GF-D8 (cell line): Measurements from ENCODE around the gene MAL.
"Not testable (repeated sequence)": the region's sequence is repeated elsewhere in the genome, so short reads cannot be mapped to it uniquely, and the experiment has no call there.

Experiments used
- DNase-seq: peaks from one replicate; lab custom pipeline; 2025; lab: John Stamatoyannopoulos, UW

MAL gene

DNA sequence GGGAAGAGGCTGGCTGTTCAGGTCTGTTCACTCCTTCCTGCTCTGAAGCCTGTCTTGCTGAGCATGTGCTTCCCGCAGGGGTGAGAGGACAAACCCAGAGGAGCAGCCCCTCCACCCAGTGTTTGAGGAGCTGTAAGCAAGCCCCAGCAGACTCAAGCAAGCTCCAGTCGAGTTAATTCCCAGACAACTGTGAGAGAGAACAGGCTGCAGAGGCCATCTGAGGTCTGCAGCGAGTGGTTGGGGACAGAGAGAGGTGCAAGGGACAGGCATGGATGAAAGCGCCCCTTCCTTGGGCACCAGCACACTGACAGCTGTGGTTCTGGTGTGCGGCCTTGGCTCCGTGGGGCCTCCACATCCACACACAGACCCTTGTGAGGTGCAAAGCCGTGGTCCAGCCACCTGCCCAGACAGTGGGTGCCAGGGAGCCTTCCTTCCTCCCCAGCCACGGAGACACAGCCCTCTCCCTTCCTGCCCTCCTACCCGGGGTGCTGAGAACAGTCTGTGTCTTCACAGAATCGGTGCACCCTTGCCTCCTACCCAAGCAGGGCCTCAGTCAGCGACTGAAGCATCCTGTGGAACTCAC, 36.2 kb downstream of the MAL start:
- no peak for DNase-seq

DNA sequence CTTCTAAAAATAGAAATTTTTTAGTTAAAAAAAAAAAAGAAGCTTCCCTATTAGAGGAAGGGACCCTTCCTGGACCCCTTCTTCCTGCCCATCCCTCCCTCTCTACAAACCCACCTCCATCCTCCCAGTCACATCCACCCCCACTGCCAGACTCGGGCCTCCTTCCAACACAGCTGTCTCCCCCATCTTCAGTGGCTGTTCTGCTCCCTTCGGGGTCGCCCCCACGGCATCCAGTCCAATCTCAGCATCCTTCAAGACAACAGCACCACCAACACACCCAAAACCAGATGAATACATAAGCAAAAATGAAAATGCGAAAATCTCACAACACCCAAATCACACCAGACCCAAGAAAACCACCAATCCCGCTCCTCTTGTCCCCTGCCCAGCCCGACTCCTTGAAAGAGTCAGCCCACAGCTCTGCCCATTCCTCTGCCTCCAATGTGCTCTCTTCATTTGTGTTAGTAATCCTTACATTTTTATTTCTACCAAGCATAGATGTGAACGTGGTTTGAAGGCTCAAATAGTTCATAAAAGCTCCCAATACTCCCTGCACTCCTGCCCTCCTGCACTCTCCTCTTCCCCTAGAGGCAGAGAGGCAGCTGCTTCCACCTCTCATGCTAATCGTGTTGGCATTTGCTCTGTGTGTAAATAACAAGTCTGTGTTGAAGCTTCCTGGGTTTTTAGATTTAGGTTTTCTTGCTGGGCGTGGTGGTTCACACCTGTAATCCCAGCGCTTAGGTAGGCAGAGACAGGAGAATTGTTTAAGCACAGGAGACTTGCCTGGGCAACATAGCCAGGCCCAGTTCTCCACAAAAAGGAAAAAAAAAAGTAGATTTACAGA, 37.0 kb downstream of the MAL start:
- no peak for DNase-seq

DNA sequence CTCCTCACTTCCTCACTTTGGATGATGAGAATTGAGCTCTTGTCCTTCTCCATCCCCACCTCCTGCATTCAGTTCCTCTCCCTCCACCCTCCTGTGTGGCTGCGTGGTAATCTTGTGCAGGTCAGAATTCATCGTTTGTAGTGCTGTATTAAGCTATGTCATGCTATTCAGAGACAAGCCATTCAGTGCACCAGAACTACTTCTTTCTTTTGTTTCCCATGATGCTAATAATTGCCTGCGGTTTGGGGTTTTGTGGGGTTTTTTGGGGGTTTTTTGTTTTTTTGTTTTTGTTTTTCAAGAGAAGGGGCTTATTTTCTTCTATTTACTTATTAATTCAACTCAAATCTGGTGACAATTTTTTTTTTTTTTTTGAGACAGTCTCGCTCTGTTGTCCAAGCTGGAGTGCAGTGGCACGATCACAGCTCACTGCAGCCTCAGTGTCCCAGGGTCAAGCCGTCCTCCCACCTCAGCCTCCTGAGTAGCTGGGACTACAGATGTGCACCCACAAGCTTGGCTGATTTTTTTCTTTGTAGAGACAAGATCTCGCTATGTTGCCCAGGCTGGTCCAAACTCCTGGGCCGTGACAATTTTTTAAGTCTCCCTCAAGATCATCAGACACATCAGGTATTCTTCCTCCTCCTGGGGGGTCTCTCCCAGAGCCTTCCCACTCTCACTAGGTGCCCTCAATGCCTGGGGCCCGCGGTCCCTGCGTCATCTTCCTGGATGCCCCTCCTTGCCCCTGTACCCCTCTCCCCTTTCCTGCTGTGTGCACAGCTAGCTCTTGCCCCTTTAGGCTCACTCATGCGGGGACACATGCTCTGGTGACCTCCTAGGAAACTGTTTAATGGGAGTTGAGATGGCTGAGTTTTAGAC, 37.8 kb downstream of the MAL start:
- DNase-seq, result no peak

DNA sequence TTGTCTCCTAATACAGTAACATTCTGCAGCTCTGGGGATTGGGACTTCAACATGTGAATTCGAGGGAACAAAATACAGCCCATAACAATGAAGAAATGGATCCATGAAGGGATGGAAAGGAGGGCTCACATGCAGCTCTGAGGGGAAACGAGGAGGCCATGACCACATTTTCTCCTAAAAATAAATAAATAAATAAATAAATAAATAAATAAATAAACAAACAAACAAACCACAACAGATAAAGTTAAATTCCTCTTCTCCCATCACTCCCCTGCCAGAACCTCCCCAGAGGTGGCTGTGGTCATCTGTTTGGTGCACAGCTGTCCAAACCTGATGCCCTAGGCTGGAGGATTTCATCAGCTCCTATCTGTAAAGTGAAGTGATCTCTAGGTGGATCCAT, 42.7 kb downstream of the MAL start:
- no peak for DNase-seq

DNA sequence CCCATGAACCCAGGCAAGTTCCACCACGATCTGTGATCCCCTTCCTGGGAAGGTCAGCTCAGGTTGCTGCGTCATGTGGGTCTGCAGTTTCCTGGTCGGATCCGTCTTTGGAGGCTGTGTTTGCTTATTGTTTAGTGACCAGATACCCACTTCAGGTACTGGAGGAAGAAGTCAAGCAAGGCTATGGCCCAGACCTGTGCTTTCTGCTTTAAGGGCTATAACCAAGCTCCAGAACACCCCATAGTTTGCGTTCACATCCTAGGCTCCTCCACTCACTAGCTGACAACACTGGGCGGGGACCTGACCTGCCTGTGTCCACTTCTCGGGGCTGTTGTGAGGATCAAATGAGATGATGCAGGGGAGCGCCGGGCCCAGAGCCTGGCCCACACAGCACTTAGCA, 44.0 kb downstream of the MAL start:
- no peak for DNase-seq

DNA sequence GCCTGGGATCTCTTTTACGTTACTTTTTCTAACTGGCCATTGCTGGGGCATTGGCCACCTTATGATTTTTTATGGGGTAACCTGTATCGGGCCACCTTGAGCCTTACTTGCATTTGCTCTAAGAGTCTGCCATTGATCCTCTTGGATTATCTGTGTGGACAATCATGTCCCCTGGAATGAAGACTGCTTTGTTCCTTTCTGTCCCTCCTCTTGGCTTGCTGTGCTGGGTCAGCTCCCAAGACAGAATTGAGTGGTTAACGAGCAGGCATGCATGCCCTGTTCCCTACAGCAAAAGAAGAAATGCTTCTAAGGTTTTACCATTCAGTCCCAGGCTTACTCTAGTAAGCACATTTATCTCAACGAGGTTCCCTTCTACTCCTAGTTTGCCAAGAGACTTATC, 46.3 kb downstream of the MAL start:
- no peak for DNase-seq

DNA sequence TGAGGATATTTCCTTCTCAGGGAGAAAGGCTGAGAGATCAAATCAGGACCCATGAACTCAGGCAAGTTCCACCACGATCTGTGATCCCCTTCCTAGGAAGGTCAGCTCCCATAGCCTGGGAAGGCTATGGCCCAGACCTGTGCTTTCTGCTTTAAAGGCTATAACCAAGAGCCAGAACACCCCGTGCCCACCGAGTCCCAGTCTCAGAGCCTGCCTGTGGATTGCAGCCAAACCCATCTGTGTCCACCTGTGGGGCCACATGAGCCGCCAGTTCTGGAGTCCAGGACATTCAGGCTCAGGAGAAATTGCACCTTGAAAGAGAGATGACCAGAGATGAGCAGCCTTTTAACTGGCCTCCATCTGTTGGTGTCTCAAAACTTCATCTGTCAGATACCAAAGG, 46.9 kb downstream of the MAL start:
- DNase-seq, result no peak

DNA sequence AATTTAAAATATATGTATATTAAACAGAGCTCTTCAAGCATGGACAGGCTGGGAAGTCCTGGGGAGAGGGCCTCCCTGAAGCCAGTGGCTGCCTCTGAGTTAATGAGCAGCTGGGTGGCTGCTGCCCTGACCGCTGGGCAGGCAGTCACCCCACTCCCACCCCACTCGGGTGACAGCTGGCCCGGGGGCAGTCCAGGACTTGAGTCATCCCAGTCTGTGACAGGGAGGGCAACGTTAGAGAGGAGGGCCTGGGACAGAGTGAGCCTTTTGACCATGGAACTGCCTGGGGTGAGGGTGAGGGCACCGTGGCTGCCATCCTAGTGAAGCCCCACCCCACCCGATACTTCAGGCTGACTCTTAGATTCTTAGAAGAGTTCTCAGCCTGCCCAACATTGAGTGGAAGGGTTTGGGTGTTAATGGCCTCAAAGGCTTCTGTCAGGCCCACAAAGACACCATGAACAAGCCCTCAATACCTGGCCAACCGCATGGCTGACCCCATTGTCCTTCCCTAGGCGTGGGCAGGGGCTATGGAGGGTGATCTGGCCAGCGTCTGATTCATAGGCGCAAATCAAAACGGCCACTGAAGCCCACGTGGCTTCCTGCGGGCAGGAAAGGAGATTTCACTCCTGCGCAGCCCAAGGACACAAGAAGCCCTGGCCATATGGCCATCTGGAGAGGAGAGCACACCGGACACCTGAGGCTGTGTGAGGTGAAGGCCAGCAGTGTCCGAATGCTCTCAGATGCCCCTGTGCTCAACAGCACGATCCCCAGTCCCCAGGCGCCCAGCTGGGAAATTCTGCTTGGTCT, 48.6 kb downstream of the MAL start:
- DNase-seq, result no peak

DNA sequence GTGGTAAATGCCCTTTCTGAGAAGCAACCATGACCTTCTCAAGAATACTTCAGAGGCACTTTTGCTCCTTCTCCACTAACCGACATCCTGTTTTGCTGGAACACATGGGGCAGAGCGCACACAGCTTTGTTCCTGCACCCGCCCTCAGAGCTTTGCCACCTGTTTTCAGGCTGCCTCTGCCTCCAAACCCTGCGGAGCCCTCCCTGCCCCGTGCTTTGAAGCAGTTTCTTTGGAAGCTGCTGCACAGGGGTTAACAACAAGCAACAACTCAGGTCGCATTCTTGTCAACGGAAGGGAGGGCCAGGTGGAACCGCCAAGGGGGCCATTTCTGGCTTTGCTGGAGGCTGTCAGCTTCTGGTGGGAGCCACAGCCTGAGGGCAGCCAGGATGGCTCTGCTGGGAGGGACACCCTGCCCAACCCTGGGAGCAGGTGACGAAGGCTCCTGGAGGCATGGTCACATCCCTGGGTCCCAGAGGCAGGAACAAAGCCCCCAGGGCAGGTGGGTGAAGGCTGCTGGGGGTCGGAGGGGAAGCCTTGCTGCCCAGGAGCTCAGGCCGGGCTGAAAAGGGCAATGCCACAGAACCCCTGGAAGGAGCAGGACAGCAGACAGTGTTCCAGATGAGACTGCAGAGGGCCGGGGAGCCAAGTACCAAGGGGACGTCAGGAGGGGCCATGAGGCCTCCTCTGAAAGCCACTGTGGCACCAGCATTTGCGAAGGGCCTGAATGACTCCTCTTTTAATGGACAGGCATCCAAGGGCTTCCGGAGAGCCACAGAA, 49.3 kb downstream of the MAL start:
- no peak for DNase-seq

DNA sequence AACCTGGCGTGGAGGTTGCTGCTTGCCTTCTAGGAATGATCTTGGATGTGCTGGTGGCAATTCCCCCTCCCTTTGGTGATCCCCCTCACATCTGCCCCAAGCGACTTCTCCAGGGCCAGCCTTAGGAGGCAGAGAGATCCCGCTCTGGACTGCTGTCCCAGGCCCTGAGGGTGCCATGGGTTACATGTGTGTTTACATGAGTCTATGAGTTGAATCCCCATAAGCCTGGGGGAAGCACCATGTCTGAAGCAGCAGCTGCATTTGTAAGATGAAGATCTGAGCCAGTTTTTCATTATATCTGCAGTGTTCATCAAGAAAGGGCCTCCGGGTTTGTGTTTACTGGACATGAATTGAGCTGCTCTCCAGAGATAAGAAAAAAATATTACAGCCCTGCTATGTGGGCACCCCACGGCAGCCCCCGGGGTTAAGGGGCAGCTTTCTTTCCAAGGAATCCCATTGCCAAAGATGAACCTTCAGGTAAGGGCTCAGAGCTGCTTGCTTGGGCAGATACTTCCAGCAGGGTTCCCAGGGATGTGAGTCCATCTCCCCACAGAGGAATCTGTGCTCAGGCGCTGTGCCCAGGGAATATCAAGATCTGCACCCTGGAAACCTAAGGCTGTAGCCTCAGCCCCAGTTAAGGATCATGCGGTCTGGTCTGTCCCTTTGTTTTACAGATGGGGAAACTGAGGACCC, 50.1 kb downstream of the MAL start:
- DNase-seq, result no peak

DNA sequence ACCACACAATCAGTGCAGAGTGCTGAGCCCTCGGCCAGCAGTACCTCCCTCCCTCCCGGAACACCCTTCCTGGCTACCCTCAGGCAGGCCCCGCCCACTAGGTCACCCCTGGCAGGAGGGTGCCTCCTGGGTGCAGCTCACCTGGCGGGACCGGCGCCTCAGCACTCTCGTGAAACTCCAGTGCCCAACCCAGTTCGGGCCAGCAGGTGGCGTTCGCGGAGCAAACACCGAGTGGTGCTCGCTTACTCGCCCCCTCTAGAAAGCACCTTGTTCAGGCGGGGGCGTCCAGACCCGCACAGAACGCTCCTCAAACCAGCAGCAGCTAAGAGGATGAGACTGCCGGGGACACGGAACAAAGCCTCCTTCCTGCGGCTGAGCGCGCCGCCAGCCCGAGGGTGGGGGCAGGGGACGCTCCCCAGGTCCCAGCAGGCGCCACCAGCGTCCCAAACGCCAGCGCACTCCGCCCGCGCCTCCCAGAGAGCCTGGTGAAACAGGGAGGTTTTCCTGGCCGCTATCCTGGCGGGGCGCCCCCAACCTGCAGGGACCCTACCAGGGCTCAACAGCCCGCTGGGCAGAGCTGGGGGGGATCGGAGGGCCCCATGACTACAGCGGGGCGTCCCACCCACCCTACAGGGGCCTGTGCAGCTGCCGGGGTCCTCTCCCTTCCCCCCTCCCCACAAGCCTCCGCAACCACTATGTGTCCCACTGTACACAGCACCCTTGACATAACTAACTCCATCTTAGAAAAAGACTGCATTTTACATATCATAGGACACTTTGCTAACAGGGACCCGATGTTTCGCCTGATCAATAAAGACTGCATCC, 51.4 kb downstream of the MAL start:
- no peak for DNase-seq

DNA sequence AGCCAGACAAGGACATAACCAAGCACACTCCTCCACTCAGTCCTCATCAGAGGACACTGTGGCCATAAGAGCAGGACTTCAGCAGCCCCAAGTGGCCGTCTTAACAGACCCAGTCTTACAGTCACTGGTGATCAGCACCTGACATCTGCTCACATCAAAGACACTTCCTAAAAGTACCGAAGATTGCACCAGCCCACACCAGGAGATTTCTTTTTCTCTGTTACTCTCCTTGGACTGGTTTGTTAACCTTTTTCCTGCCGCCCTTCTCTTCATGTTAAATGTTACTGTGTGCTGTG, 52.0 kb downstream of the MAL start:
- DNase-seq, result no peak

DNA sequence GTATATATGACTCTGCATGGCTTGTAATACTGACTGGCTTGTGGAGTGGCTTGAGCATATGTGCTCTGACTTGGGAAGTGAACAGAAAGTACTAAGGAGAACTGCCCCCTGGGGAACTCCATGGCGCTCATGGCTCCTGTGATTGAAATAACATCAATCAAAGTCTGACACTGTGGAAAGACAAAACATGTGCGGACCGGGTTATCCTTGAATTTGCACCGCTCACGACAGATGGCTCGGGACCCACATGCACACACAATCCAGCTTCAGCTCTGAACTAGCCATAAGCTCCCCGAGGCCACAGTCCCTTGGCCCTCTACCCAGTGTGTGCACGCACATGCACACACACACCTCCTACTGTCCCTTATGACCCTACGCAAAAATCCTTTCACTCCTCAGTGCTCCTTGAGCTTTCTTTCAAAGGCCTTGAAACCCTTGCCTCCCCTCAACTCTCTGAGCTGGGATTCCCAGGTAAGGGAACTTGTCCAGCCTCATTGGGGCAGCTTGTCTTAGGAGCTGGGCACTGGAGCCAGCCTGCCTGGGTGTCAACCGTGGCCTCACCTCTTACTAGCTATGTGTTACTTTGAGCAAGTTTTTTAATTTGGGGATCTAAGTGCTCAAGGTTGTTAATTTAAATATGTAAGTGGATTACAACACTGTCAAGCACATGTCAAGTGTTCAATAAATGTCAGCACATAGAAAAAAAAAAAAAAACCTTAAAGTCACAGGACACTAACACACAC, 52.5 kb downstream of the MAL start:
- no peak for DNase-seq

DNA sequence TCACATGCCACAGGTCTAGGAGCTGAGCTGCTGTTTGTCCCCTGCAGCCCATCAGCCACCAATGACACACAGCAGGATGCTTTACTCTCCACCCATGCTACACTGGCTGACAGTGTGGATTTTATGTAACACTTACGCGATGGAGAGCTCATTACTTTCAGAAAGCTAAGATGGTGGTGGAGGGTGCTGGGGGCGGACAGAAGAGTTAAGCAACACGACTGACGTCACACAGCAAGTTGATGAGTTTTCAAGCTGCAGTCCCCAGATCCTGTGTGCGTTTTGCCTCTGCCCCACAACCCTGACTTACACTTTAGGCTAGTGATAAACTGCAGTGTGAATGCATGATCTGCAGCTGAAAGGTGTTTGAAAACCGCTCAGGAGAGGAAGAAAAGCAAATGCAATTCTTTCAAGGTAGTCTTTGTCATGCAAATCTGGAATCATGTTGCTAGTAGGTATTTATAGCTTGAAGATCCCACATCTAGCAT, 53.7 kb downstream of the MAL start:
- DNase-seq, result no peak

DNA sequence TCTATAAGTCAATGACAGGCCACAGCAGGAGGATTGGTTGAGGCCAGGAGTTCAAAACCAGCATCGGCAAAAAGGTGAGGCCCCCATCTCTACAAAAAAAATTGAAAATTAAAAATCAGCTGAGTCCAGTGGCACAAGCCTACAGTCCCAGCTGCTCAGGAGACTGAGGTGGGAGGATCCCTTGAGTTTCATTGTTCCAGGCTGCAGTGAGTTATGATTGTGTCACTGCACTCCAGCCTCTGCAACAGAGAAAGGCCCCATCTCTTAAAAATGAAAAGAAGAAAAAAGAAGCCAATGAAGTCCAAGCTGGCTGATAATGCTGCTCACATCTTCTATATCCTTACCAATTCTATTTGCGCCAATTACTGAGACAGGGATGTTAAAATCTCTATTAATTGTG, 57.0 kb downstream of the MAL start:
- DNase-seq, result no peak

DNA sequence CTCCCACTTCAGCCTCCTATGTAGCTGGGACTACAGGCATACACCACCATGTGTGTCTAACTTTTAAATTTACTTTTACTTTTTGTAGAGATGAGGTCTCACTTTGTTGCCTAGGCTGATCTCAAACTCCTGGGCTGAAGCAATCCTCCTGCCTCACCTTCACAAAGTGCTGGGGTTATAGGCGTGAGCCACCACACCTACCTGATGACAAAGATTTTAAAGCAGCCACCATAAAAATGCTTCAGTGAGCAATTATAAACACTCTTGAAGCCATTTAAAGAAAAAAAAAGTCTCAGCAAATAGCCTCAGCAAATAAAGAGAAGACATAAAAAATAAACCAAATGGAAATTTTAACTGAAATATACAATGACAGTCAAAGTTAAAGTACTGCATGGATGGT, 60.5 kb downstream of the MAL start:
- no peak for DNase-seq

DNA sequence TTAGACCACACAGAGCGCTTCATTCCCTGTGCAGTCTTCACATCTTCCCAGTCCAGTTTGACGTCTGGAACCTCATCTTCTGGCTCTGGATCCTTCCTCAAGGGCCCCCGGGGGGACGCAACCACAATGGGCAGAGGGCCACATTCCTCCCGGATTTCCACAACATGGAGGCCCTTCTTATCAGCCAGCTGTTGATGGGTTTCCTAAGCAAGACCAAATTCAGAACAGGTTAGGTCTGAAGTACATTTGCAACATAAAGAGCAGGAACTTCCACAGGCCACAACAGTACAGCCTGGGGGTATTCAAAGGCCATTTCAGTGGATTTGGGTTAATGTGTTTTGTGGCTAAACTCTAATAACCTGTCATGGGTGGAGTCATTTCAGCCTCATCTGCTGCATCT, 61.9 kb downstream of the MAL start:
- DNase-seq, result no peak

DNA sequence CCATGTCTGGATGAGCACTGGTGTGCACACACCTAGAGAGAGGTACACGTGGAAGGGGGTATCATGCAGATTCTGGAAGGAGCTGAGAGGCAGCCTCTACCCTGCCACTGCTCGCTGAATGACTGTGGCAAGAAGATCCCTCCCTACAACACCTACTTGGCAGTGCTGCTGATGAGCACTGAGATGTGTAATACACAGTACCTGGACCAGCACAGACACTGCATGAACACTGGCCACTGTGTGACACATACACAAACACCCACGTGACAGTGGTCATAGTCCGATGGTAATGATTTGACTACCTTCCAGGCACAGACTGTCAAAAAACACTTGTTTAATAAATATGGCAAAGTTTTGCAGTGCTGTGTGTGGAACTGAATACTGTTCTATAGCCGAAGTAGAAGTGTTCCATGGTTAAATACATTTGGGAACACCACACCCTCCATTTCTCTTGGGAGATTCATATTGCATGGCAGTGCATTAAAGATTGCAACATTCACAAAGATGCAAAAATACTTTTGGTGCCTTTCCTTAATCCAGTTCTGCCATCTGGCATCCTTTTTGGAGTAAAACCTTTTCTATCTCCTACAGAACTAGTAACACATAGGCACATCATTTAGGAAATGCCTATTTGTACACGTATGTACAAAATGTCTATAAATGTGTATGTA, 66.5 kb downstream of the MAL start:
- DNase-seq, result no peak

DNA sequence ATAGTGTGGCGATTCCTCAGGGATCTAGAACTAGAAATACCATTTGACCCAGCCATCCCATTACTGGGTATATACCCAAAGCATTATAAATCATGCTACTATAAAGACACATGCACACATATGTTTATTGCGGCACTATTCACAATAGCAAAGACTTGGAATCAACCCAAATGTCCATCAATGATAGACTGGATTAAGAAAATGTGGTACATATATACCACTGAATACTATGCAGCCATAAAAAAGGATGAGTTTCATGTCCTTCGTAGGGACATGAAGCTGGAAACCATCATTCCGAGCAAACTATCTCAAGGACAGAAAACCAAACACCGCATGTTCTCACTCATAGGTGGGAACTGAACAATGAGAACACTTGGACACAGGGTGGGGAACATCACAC, 72.8 kb downstream of the MAL start:
- DNase-seq, result not testable (repeated sequence)
